Measurements from ENCODE around the gene ESRP2.

DNA sequence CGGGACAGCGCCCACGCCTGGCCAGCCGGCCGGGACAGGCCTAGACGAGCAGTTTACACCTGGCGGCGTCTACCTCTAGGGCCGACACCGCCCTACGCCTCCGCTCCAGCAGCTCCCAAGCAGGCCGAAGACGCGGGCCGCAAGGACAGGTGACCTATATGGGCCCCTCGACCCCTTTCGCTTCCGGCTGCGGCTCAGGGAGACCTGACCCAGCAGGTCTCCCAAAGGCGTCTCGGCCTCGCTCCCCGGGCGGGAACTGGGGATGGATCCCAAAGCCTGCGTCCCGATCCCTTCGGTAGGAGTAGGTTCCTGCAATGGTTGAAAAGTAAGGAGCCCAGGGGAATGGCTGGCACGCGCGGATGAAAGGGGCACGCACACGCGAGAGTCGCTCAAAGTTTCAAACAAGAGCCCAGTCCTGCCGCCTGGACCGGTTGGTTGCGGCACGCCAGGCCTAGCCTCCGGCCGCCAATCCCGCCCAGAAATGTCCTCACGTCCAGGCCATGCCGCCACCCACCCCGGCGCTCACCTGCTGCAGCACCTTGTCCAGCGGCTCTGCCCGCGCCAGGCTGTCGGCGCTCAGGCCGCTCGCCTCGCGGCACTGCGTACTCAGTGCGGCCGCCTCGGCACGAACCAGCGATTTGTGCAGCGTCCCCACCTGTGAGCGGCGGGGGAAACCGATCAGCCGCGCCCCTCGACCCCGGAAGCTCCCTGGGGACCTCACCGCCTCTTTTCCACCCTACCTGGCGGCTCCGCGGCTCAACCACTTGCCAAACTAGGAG, 630 bp downstream of the ESRP2 start:
- TF ChIP-seq, protein P1, sequence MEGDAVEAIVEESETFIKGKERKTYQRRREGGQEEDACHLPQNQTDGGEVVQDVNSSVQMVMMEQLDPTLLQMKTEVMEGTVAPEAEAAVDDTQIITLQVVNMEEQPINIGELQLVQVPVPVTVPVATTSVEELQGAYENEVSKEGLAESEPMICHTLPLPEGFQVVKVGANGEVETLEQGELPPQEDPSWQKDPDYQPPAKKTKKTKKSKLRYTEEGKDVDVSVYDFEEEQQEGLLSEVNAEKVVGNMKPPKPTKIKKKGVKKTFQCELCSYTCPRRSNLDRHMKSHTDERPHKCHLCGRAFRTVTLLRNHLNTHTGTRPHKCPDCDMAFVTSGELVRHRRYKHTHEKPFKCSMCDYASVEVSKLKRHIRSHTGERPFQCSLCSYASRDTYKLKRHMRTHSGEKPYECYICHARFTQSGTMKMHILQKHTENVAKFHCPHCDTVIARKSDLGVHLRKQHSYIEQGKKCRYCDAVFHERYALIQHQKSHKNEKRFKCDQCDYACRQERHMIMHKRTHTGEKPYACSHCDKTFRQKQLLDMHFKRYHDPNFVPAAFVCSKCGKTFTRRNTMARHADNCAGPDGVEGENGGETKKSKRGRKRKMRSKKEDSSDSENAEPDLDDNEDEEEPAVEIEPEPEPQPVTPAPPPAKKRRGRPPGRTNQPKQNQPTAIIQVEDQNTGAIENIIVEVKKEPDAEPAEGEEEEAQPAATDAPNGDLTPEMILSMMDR (IDR thresholded peaks at IDR 0.05; ENCODE audit: low read length), result no peak
- TF ChIP-seq EZH2 (optimal IDR thresholded peaks at IDR 0.05; ENCODE audit: low read depth, low read length), result no peak

Data from MM.1S (cell line).